BLaER1 (cell line): ENCODE data around the gene ARSG.

ENCODE experiments used
- H3K27ac ChIP-seq: shearing (Covaris generic); formaldehyde crosslinking; 2 replicates; pipeline ENCODE4 v1.8.1; 2022
- H3K27me3 ChIP-seq: shearing (Covaris generic); formaldehyde crosslinking; 2 replicates; pipeline ENCODE4 v1.8.1; 2022
- H3K36me3 ChIP-seq: shearing (Covaris generic); formaldehyde crosslinking; 2 replicates; pipeline ENCODE4 v1.8.1; 2022
- H3K4me1 ChIP-seq: shearing (Covaris generic); formaldehyde crosslinking; 2 replicates; pipeline ENCODE4 v1.8.1; 2022
- H3K4me2 ChIP-seq: shearing (Covaris generic); formaldehyde crosslinking; 2 replicates; pipeline ENCODE4 v1.8.1; 2022
- H3K4me3 ChIP-seq: shearing (Covaris generic); formaldehyde crosslinking; 2 replicates; pipeline ENCODE4 v1.8.1; 2022
- H3K9ac ChIP-seq: shearing (Covaris generic); formaldehyde crosslinking; 2 replicates; pipeline ENCODE4 v1.8.1; 2022
- H3K9me3 ChIP-seq: shearing (Covaris generic); formaldehyde crosslinking; 2 replicates; pipeline ENCODE4 v1.8.1; 2022
- H4K20me1 ChIP-seq: shearing (Covaris generic); formaldehyde crosslinking; 2 replicates; pipeline ENCODE4 v1.8.1; 2022
- Cebpa-rat ChIP-seq: shearing (Covaris generic); IDR thresholded peaks from 2 replicates; pipeline ENCODE4 v1.8.1; 2022

The ARSG gene

GRCh38 chr17:68439656-68440290 lies 148.5 kb downstream of the ARSG start:
- no peaks in the 10 kb centered on the region for H3K36me3 ChIP-seq
- H3K4me3 ChIP-seq = no peak overlapping the region
- peaks cover 69% of the 10 kb centered on the region for H3K4me1 ChIP-seq
- no peak for TF ChIP-seq Cebpa-rat
- no peaks in the 10 kb centered on the region for H3K9me3 ChIP-seq
- no peak overlapping the region; the same call in 1 of the 2 replicates for H3K27ac ChIP-seq
- peak overlapping the region; percentile 70 for H3K4me2 ChIP-seq
- no peaks in the 10 kb centered on the region for H3K27me3 ChIP-seq
- no peaks in the 10 kb centered on the region for H4K20me1 ChIP-seq
- H3K9ac ChIP-seq = no peak overlapping the region

- TF ChIP-seq Cebpa-rat = no peak
- H3K27ac ChIP-seq = peak overlapping the region; percentile 63
- H3K36me3 ChIP-seq = no peaks in the 10 kb centered on the region
- H3K4me2 ChIP-seq = peak overlapping the region; percentile 70
- H3K27me3 ChIP-seq = no peaks in the 10 kb centered on the region
- no peaks in the 10 kb centered on the region for H3K9me3 ChIP-seq
- H3K9ac ChIP-seq = no peak overlapping the region
- H3K4me3 ChIP-seq = no peak overlapping the region
- peaks cover 69% of the 10 kb centered on the region for H3K4me1 ChIP-seq
- no peaks in the 10 kb centered on the region for H4K20me1 ChIP-seq
These were observed 149.2 kb downstream of the ARSG start for GRCh38 chr17:68440526-68440925.

GRCh38 chr17:68441070-68441770 lies 149.9 kb downstream of the ARSG start:
- H3K4me3 ChIP-seq = no peak overlapping the region
- H3K9me3 ChIP-seq = no peaks in the 10 kb centered on the region
- H3K9ac ChIP-seq = peak overlapping the region; percentile 52
- no peaks in the 10 kb centered on the region for H3K27me3 ChIP-seq
- TF ChIP-seq Cebpa-rat = peak; percentile 41; the same call in 1 of the 2 replicates
- H4K20me1 ChIP-seq = no peaks in the 10 kb centered on the region
- peak overlapping the region; percentile 63 for H3K27ac ChIP-seq
- H3K4me2 ChIP-seq = peak overlapping the region; percentile 70
- peaks cover 66% of the 10 kb centered on the region for H3K4me1 ChIP-seq
- H3K36me3 ChIP-seq = no peaks in the 10 kb centered on the region

- no peak for TF ChIP-seq Cebpa-rat
- H3K27me3 ChIP-seq = no peaks in the 10 kb centered on the region
- no peaks in the 10 kb centered on the region for H4K20me1 ChIP-seq
- H3K4me1 ChIP-seq = peaks cover 50% of the 10 kb centered on the region
- H3K4me3 ChIP-seq = no peak overlapping the region
- H3K9ac ChIP-seq = no peak overlapping the region
- H3K4me2 ChIP-seq = no peak overlapping the region
- no peak overlapping the region for H3K27ac ChIP-seq
- no peaks in the 10 kb centered on the region for H3K36me3 ChIP-seq
- H3K9me3 ChIP-seq = no peaks in the 10 kb centered on the region
These were observed 152.7 kb downstream of the ARSG start for GRCh38 chr17:68443972-68444464.

GRCh38 chr17:68445671-68446070 lies 154.4 kb downstream of the ARSG start:
- H3K4me1 ChIP-seq = peaks cover 46% of the 10 kb centered on the region
- no peaks in the 10 kb centered on the region for H3K27me3 ChIP-seq
- H3K4me2 ChIP-seq = no peak overlapping the region
- no peak overlapping the region for H3K9ac ChIP-seq
- H3K36me3 ChIP-seq = no peaks in the 10 kb centered on the region
- peaks cover 7% of the 10 kb centered on the region; the same call in 1 of the 2 replicates for H3K9me3 ChIP-seq
- H3K27ac ChIP-seq = no peak overlapping the region
- no peak for TF ChIP-seq Cebpa-rat
- H3K4me3 ChIP-seq = no peak overlapping the region
- H4K20me1 ChIP-seq = no peaks in the 10 kb centered on the region

- H3K27ac ChIP-seq = no peak overlapping the region
- peaks cover 7% of the 10 kb centered on the region; the same call in 1 of the 2 replicates for H3K9me3 ChIP-seq
- no peak for TF ChIP-seq Cebpa-rat
- no peak overlapping the region for H3K9ac ChIP-seq
- no peak overlapping the region for H3K4me3 ChIP-seq
- no peaks in the 10 kb centered on the region for H4K20me1 ChIP-seq
- peak overlapping the region; percentile 32; the same call in 1 of the 2 replicates for H3K4me2 ChIP-seq
- no peaks in the 10 kb centered on the region for H3K36me3 ChIP-seq
- peaks cover 44% of the 10 kb centered on the region for H3K4me1 ChIP-seq
- H3K27me3 ChIP-seq = no peaks in the 10 kb centered on the region
These were observed 155.3 kb downstream of the ARSG start for GRCh38 chr17:68446626-68447041.

- Histone ChIP-seq H3K36me3 (no peaks in the 10 kb centered on the region), H3K4me2 (no peak overlapping the region), H3K4me3 (no peak overlapping the region), H4K20me1 (no peaks in the 10 kb centered on the region), H3K27ac (no peak overlapping the region), H3K27me3 (no peaks in the 10 kb centered on the region), H3K4me1 (peaks cover 55% of the 10 kb centered on the region), H3K9me3 (peaks cover 7% of the 10 kb centered on the region; the same call in 1 of the 2 replicates), H3K9ac (no peak overlapping the region)
- no peak for TF ChIP-seq Cebpa-rat
These were observed 157.9 kb downstream of the ARSG start for GRCh38 chr17:68449021-68449739.

GRCh38 chr17:68450391-68450790 lies 159.1 kb downstream of the ARSG start:
- H3K36me3 ChIP-seq = no peaks in the 10 kb centered on the region
- H3K27ac ChIP-seq = no peak overlapping the region
- no peak overlapping the region for H3K9ac ChIP-seq
- H4K20me1 ChIP-seq = no peaks in the 10 kb centered on the region
- TF ChIP-seq Cebpa-rat = no peak
- peak overlapping the region; percentile 62 for H3K4me2 ChIP-seq
- peaks cover 7% of the 10 kb centered on the region; the same call in 1 of the 2 replicates for H3K9me3 ChIP-seq
- no peaks in the 10 kb centered on the region for H3K27me3 ChIP-seq
- peaks cover 67% of the 10 kb centered on the region for H3K4me1 ChIP-seq
- H3K4me3 ChIP-seq = no peak overlapping the region

GRCh38 chr17:68450801-68451200 lies 159.5 kb downstream of the ARSG start:
- H3K27ac ChIP-seq = no peak overlapping the region
- peak overlapping the region; percentile 62 for H3K4me2 ChIP-seq
- H3K9ac ChIP-seq = no peak overlapping the region
- H3K9me3 ChIP-seq = peaks cover 7% of the 10 kb centered on the region; the same call in 1 of the 2 replicates
- H3K36me3 ChIP-seq = no peaks in the 10 kb centered on the region
- no peak overlapping the region for H3K4me3 ChIP-seq
- TF ChIP-seq Cebpa-rat = no peak
- H3K4me1 ChIP-seq = peaks cover 71% of the 10 kb centered on the region
- H4K20me1 ChIP-seq = no peaks in the 10 kb centered on the region
- no peaks in the 10 kb centered on the region for H3K27me3 ChIP-seq
